Measurements from ENCODE around the gene LRRC46. TPM values are rescaled to one million over a fixed set of nuclear protein-coding genes. Genes with fewer than 3 reads are reported as not detected.

LRRC46 gene
- total RNA-seq (ENCODE audit: unreplicated experiment): 1.0 TPM
- long read RNA-seq: 0 reads

GRCh38 chr17:47831003-47831933 is at the start of gene LRRC46, which contains the start of gene MRPL10:
Gene LRRC46 (plus strand): TSS chr17:47831670. CDS start chr17:47831990, 320 bp downstream.
Gene MRPL10 (minus strand): TSS chr17:47831541. CDS start chr17:47831511, 30 bp downstream.
- no peaks in the 10 kb centered on the region for H3K9me3 Mint-ChIP-seq (ENCODE audit: unreplicated experiment)
- no peak for TF ChIP-seq CTCF (IDR thresholded peaks at IDR 0.05; ENCODE audit: unreplicated experiment)
- H3K4me3 Mint-ChIP-seq (ENCODE audit: unreplicated experiment): peak within 1 kb of the TSS; percentile 98
- H3K36me3 Mint-ChIP-seq (ENCODE audit: low read depth, unreplicated experiment): peaks cover 23% of the 10 kb centered on the region
- peak within 1 kb of the TSS; percentile 97 for H3K27ac Mint-ChIP-seq (ENCODE audit: unreplicated experiment)
- DNase-seq (ENCODE audit: low spot score): peak; percentile 94
- H3K27me3 Mint-ChIP-seq (ENCODE audit: unreplicated experiment): peaks cover 15% of the 10 kb centered on the region
- H3K4me1 Mint-ChIP-seq (ENCODE audit: unreplicated experiment): peaks cover 56% of the 10 kb centered on the region

- no peak overlapping the region for H3K27ac Mint-ChIP-seq (ENCODE audit: unreplicated experiment)
- TF ChIP-seq CTCF (IDR thresholded peaks at IDR 0.05; ENCODE audit: unreplicated experiment): no peak
- no peak overlapping the region for H3K4me3 Mint-ChIP-seq (ENCODE audit: unreplicated experiment)
- H3K27me3 Mint-ChIP-seq (ENCODE audit: unreplicated experiment): peaks cover 9% of the 10 kb centered on the region
- peak; percentile 76 for DNase-seq (ENCODE audit: low spot score)
- H3K4me1 Mint-ChIP-seq (ENCODE audit: unreplicated experiment): peaks cover 6% of the 10 kb centered on the region
- H3K9me3 Mint-ChIP-seq (ENCODE audit: unreplicated experiment): no peaks in the 10 kb centered on the region
- no peaks in the 10 kb centered on the region for H3K36me3 Mint-ChIP-seq (ENCODE audit: low read depth, unreplicated experiment)
Measured at GRCh38 chr17:47785538-47786123, 45.8 kb upstream of the LRRC46 start.

- no peak for TF ChIP-seq CTCF (IDR thresholded peaks at IDR 0.05; ENCODE audit: unreplicated experiment)
- no peak overlapping the region for H3K4me3 Mint-ChIP-seq (ENCODE audit: unreplicated experiment)
- peaks cover 6% of the 10 kb centered on the region for H3K4me1 Mint-ChIP-seq (ENCODE audit: unreplicated experiment)
- H3K36me3 Mint-ChIP-seq (ENCODE audit: low read depth, unreplicated experiment): no peaks in the 10 kb centered on the region
- no peak overlapping the region for H3K27ac Mint-ChIP-seq (ENCODE audit: unreplicated experiment)
- DNase-seq (ENCODE audit: low spot score): peak; percentile 65
- H3K9me3 Mint-ChIP-seq (ENCODE audit: unreplicated experiment): no peaks in the 10 kb centered on the region
- peaks cover 9% of the 10 kb centered on the region for H3K27me3 Mint-ChIP-seq (ENCODE audit: unreplicated experiment)
Measured at GRCh38 chr17:47789611-47790561, 41.6 kb upstream of the LRRC46 start.

GRCh38 chr17:47791025-47791424 is 40.4 kb upstream of the LRRC46 start:
- H3K27me3 Mint-ChIP-seq (ENCODE audit: unreplicated experiment): peaks cover 10% of the 10 kb centered on the region
- H3K9me3 Mint-ChIP-seq (ENCODE audit: unreplicated experiment): no peaks in the 10 kb centered on the region

More at GRCh38 chr17:47791025-47791424, 40.4 kb upstream of the LRRC46 start:
- Mint-ChIP-seq H3K4me1 (ENCODE audit: unreplicated experiment) (peaks cover 6% of the 10 kb centered on the region), H3K27ac (ENCODE audit: unreplicated experiment) (no peak overlapping the region), H3K36me3 (ENCODE audit: low read depth, unreplicated experiment) (no peaks in the 10 kb centered on the region), H3K4me3 (ENCODE audit: unreplicated experiment) (no peak overlapping the region)
- no peak for TF ChIP-seq CTCF (IDR thresholded peaks at IDR 0.05; ENCODE audit: unreplicated experiment)
- DNase-seq (ENCODE audit: low spot score): no peak

Data from endothelial cell (in vitro differentiated cells).